ENCODE data around the gene ZG16B.

The ZG16B gene

GRCh38 chr16:2848933-2849725 is 19.0 kb downstream of the ZG16B start:
- no peak for DNase-seq

- DNase-seq, result no peak
These were observed 22.1 kb downstream of the ZG16B start for GRCh38 chr16:2852003-2852730.

GRCh38 chr16:2852731-2853507 is 22.8 kb downstream of the ZG16B start:
- no peak for DNase-seq

GRCh38 chr16:2853531-2854073 is 23.5 kb downstream of the ZG16B start:
- DNase-seq, result no peak

- peak; percentile 32 for DNase-seq
These were observed 24.7 kb downstream of the ZG16B start for GRCh38 chr16:2854700-2855309.

GRCh38 chr16:2855536-2855935 is 25.4 kb downstream of the ZG16B start:
- no peak for DNase-seq

GRCh38 chr16:2856061-2856670 is 26.1 kb downstream of the ZG16B start:
- no peak for DNase-seq

GRCh38 chr16:2856686-2857450 is 26.8 kb downstream of the ZG16B start:
- DNase-seq, result no peak

- DNase-seq, result no peak
These were observed 27.5 kb downstream of the ZG16B start, which contains the start of gene PRSS22 for GRCh38 chr16:2857451-2858244. TSS of gene PRSS22 (minus strand) at chr16:2858170. CDS start at chr16:2858104, 66 bp downstream.

- no peak for DNase-seq
These were observed 28.3 kb downstream of the ZG16B start for GRCh38 chr16:2858245-2859025.

- no peak for DNase-seq
These were observed 29.7 kb downstream of the ZG16B start for GRCh38 chr16:2859686-2860265.

- no peak for DNase-seq
These were observed 30.9 kb downstream of the ZG16B start for GRCh38 chr16:2860826-2861567.

GRCh38 chr16:2865651-2866050 is 35.5 kb downstream of the ZG16B start:
- no peak for DNase-seq

- no peak for DNase-seq
These were observed 36.3 kb downstream of the ZG16B start for GRCh38 chr16:2866431-2866830.

- DNase-seq, result no peak
These were observed 37.5 kb downstream of the ZG16B start for GRCh38 chr16:2867661-2867986.

GRCh38 chr16:2867987-2868789 is 38.1 kb downstream of the ZG16B start:
- peak; percentile 98 for DNase-seq

GRCh38 chr16:2871926-2872325 is 41.8 kb downstream of the ZG16B start:
- DNase-seq, result no peak

Measured in activated CD4-positive, alpha-beta T cell treated with anti-CD3 and anti-CD28 coated beads, Interleukin-2, Interleukin-6, amounts not matched to agents 100 ng/mL and 50 ng/mL, durations not matched to agents 16 hours and 8 hours (primary cell).